ENCODE data around the gene LRRC36. TPM values are rescaled to one million over a fixed set of nuclear protein-coding genes. Genes with fewer than 3 reads are reported as not detected.

LRRC36 gene
- total and polyA plus RNA-seq, 2 of the 13 experiments (the other 11 are each of a cell fraction or from before 2014, with no cell fraction given) = 0.12 to 0.15 TPM

DNA sequence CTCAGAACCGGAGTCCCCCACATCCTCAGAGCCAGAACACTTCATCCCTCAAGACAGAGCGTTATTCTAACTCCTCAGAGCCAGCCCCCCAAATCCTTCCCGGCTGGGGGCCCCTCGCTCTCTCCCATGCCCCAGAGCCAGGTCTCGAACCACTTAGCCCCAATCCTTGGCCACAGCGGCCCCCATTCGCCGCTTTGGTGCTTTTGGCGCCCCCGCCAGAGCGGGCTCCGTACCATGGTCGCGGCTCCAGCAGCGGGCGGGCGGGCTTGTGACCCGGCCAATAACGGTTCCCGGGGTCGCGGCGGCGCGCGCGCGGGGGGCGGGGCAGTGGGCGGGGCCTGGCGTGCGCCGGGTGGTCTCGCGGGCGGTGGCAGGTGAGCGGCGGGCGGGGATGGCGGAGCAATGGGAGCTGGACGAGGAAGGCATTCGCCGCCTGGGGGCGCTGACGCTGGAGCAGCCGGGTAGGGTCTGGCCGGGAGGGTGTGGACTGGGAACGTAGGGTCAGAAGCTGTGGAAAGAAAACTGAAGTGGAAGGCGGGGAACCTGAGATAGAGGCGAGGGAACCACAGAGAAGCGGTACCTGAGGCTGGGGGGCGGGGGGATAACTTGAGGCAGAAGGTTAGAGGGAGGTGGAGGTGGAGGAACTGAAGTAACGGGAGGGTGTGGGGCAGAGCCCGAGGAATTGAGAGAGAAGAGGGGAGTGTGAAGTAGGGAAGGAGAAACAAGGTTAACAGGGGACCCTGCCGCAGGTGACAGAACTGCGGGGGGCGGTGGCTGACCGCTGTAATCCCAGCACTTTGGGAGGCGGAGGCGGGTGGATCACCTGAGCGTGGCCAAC lies at the start of gene LRRC36, which contains the start of gene KCTD19 (continued):
- TF ChIP-seq ZNF446 (CRISPR knock-in tag; IDR thresholded peaks at IDR 0.05) = no peak
- no peak for TF ChIP-seq MBNL3 (CRISPR knock-in tag; conservative IDR thresholded peaks at IDR 0.05)
- TF ChIP-seq, protein P1, sequence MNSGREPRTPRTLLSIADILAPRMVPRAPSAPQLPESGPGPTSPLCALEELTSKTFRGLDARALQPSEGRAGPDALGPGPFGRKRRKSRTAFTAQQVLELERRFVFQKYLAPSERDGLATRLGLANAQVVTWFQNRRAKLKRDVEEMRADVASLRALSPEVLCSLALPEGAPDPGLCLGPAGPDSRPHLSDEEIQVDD (CRISPR knock-in tag; IDR thresholded peaks at IDR 0.05; ENCODE audit: borderline replicate concordance) = no peak
- TF ChIP-seq YEATS2 (CRISPR knock-in tag; IDR thresholded peaks at IDR 0.05; ENCODE audit: borderline replicate concordance) = no peak
- no peak for TF ChIP-seq PHF20 (CRISPR knock-in tag; IDR thresholded peaks at IDR 0.05)
- TF ChIP-seq, protein P2, sequence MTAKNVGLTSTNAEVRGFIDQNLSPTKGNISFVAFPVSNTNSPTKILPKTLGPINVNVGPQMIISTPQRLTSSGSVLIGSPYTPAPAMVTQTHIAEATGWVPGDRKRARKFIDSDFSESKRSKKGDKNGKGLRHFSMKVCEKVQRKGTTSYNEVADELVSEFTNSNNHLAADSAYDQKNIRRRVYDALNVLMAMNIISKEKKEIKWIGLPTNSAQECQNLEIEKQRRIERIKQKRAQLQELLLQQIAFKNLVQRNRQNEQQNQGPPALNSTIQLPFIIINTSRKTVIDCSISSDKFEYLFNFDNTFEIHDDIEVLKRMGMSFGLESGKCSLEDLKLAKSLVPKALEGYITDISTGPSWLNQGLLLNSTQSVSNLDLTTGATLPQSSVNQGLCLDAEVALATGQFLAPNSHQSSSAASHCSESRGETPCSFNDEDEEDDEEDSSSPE (CRISPR knock-in tag; IDR thresholded peaks at IDR 0.05) = peak; percentile 43; the same call in 1 of the 2 replicates
- TF ChIP-seq, protein P3, sequence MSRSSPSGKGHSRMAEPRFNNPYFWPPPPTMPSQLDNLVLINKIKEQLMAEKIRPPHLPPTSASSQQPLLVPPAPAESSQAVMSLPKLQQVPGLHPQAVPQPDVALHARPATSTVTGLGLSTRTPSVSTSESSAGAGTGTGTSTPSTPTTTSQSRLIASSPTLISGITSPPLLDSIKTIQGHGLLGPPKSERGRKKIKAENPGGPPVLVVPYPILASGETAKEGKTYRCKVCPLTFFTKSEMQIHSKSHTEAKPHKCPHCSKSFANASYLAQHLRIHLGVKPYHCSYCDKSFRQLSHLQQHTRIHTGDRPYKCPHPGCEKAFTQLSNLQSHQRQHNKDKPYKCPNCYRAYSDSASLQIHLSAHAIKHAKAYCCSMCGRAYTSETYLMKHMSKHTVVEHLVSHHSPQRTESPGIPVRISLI (CRISPR knock-in tag; IDR thresholded peaks at IDR 0.05; ENCODE audit: borderline replicate concordance) = no peak
- TF ChIP-seq ZNF883 (CRISPR knock-in tag; IDR thresholded peaks at IDR 0.05; ENCODE audit: not compliant biosample characterization) = no peak
- no peak for TF ChIP-seq MEF2D (CRISPR knock-in tag; IDR thresholded peaks at IDR 0.05)
- TF ChIP-seq, protein P4, sequence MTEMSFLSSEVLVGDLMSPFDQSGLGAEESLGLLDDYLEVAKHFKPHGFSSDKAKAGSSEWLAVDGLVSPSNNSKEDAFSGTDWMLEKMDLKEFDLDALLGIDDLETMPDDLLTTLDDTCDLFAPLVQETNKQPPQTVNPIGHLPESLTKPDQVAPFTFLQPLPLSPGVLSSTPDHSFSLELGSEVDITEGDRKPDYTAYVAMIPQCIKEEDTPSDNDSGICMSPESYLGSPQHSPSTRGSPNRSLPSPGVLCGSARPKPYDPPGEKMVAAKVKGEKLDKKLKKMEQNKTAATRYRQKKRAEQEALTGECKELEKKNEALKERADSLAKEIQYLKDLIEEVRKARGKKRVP (CRISPR knock-in tag; IDR thresholded peaks at IDR 0.05) = no peak
- no peak for TF ChIP-seq ELF4 (CRISPR knock-in tag; IDR thresholded peaks at IDR 0.05; ENCODE audit: borderline replicate concordance)
- TF ChIP-seq NR2F6 (IDR thresholded peaks at IDR 0.05) = no peak; the same call in 1 of the 2 replicates
- peak; percentile 4; the same call in 1 of the 2 replicates for TF ChIP-seq NR2F6 (CRISPR knock-in tag; IDR thresholded peaks at IDR 0.05)
- TF ChIP-seq ZNF605 (CRISPR knock-in tag; IDR thresholded peaks at IDR 0.05) = no peak
- TF ChIP-seq ZFX (CRISPR knock-in tag; IDR thresholded peaks at IDR 0.05; ENCODE audit: low read depth) = peak; percentile 29; the same call in 1 of the 2 replicates
- TF ChIP-seq ZNF674 (CRISPR knock-in tag; IDR thresholded peaks at IDR 0.05; ENCODE audit: low read depth) = no peak
- 0 out of 2 replicates have a peak, but pooled peaks have one; percentile 10 for TF ChIP-seq FOSL1 (CRISPR knock-in tag; IDR thresholded peaks at IDR 0.05; ENCODE audit: borderline replicate concordance)
- TF ChIP-seq, protein P5, sequence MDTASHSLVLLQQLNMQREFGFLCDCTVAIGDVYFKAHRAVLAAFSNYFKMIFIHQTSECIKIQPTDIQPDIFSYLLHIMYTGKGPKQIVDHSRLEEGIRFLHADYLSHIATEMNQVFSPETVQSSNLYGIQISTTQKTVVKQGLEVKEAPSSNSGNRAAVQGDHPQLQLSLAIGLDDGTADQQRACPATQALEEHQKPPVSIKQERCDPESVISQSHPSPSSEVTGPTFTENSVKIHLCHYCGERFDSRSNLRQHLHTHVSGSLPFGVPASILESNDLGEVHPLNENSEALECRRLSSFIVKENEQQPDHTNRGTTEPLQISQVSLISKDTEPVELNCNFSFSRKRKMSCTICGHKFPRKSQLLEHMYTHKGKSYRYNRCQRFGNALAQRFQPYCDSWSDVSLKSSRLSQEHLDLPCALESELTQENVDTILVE (CRISPR knock-in tag; IDR thresholded peaks at IDR 0.05) = no peak
- TF ChIP-seq, protein P6, sequence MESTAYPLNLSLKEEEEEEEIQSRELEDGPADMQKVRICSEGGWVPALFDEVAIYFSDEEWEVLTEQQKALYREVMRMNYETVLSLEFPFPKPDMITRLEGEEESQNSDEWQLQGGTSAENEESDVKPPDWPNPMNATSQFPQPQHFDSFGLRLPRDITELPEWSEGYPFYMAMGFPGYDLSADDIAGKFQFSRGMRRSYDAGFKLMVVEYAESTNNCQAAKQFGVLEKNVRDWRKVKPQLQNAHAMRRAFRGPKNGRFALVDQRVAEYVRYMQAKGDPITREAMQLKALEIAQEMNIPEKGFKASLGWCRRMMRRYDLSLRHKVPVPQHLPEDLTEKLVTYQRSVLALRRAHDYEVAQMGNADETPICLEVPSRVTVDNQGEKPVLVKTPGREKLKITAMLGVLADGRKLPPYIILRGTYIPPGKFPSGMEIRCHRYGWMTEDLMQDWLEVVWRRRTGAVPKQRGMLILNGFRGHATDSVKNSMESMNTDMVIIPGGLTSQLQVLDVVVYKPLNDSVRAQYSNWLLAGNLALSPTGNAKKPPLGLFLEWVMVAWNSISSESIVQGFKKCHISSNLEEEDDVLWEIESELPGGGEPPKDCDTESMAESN (CRISPR knock-in tag; conservative IDR thresholded peaks at IDR 0.05) = no peak
- no peak for TF ChIP-seq TEAD3 (CRISPR knock-in tag; optimal IDR thresholded peaks at IDR 0.05; ENCODE audit: borderline replicate concordance)
- TF ChIP-seq MYC (CRISPR knock-in tag; IDR thresholded peaks at IDR 0.05; ENCODE audit: borderline replicate concordance) = 0 out of 2 replicates have a peak, but pooled peaks have one; percentile 9
